GM12878 (cell line): ENCODE measurements around the gene PLCG1. TPM values are rescaled to one million over a fixed set of nuclear protein-coding genes. Genes with fewer than 3 reads are reported as not detected.

Experiments used
- ATAC-seq: fragments of 200-7000 bp; cut with Tn5 transposase; 3 replicates; pipeline ENCODE4 v1.9.1; 2020; ENCODE audit warnings: mild to moderate bottlenecking, moderate library complexity
- BruUV-seq: library from RNA; stranded (reverse); fragments of 400-500 nt; replicated peaks from 2 replicates; lab custom pipeline; 2021; lab: Mats Ljungman, UMichigan
- CTCF ChIA-PET: fragments of 300-600 bp; sonication (Branson Sonifier 250); formaldehyde crosslinking; extraction: SDS; loops from one replicate; lab custom pipeline; 2021; ENCODE audit warnings: inconsistent platforms; lab: Yijun Ruan, JAX
- POLR2A ChIA-PET: fragments of 350-600 bp; formaldehyde crosslinking; extraction: SDS; loops from one replicate; lab custom pipeline; 2021; ENCODE audit warnings: inconsistent platforms; lab: Charles Lee
- RAD21 ChIA-PET: fragments of 300-600 bp; sonication (Branson Sonifier 250); formaldehyde crosslinking; loops from one replicate; lab custom pipeline; 2023; ENCODE audit warnings: antibody characterized with exemption; ENCODE audit not compliant: unreplicated experiment; lab: Charles Lee
- SMC1A ChIA-PET: fragments of 300-600 bp; sonication (Branson Sonifier 250); formaldehyde crosslinking; loops from one replicate; lab custom pipeline; 2023; ENCODE audit not compliant: unreplicated experiment, uncharacterized antibody; lab: Charles Lee
- DNase-seq: peaks from one replicate; pipeline ENCODE4 v3.0.0-alpha.2; 2011; ENCODE audit warnings: low read depth, low spot score
- FAIRE-seq: peaks from 3 replicates; lab custom pipeline; 2011; peaks lifted over from hg19 to GRCh38; lab: Jason Lieb, UNC
- H2AFZ ChIP-seq: 2 replicates; pipeline ENCODE4 v1.6.0; 2011; ENCODE audit warnings: low read depth, low read length, control low read depth; ENCODE audit not compliant: control insufficient read depth
- H3K27ac ChIP-seq: 2 replicates; pipeline ENCODE4 v1.5.1; 2011; ENCODE audit warnings: control low read depth; ENCODE audit not compliant: control insufficient read depth, insufficient read depth
- H3K27me3 ChIP-seq, 2 experiments: replicated peaks in 1 of 2; 2 replicates each; pipeline versions ENCODE4 v1.6.0 to v1.6.1; 2011; ENCODE audit warnings: low read length in 1 of 2; ENCODE audit not compliant: control insufficient read depth in 2 of 2, insufficient read depth in 2 of 2
- H3K36me3 ChIP-seq, 2 experiments: 2 replicates each; pipeline ENCODE4 v1.5.1; 2011; ENCODE audit warnings: low read length in 1 of 2; ENCODE audit not compliant: control insufficient read depth in 2 of 2, insufficient read depth in 2 of 2
- H3K4me1 ChIP-seq: 2 replicates; pipeline ENCODE4 v1.6.1; 2011; ENCODE audit warnings: mild to moderate bottlenecking, low read length, moderate library complexity, mixed read lengths; ENCODE audit not compliant: control insufficient read depth, insufficient read depth
- H3K4me2 ChIP-seq: 2 replicates; pipeline ENCODE4 v1.6.0; 2011; ENCODE audit warnings: control low read depth; ENCODE audit not compliant: control insufficient read depth, insufficient read depth
- H3K4me3 ChIP-seq: fragments of 200-600 bp; sonication (generic); 2 replicates; pipeline ENCODE4 v1.5.1; 2016
- H3K79me2 ChIP-seq: 2 replicates; pipeline ENCODE4 v1.6.0; 2011; ENCODE audit warnings: low read length; ENCODE audit not compliant: control insufficient read depth, insufficient read depth
- H3K9ac ChIP-seq: 2 replicates; pipeline ENCODE4 v1.8.0; 2011; ENCODE audit warnings: low read length, control low read depth, mixed read lengths; ENCODE audit not compliant: control insufficient read depth, insufficient read depth
- H3K9me3 ChIP-seq: replicated peaks from 3 replicates; pipeline ENCODE4 v1.5.1; 2011; ENCODE audit warnings: mild to moderate bottlenecking, low read length; ENCODE audit not compliant: control insufficient read depth, insufficient read depth
- H4K20me1 ChIP-seq: 2 replicates; pipeline ENCODE4 v1.6.0; 2011; ENCODE audit not compliant: control insufficient read depth, insufficient read depth
- CHD1 ChIP-seq: IDR thresholded peaks from 2 replicates; pipeline ENCODE4 v1.6.1; 2012; ENCODE audit warnings: low read depth, low read length, improper control_type of control experiment
- CREB1 ChIP-seq: IDR thresholded peaks from 2 replicates; pipeline ENCODE4 v1.6.1; 2012; ENCODE audit warnings: low read depth, mild to moderate bottlenecking, inconsistent platforms
- GATAD2B ChIP-seq: fragments of 450-650 bp; conservative IDR thresholded peaks from 2 replicates; pipeline ENCODE4 v1.6.1; 2017; ENCODE audit warnings: low read depth, mild to moderate bottlenecking, moderate library complexity
- HDGF ChIP-seq: fragments of 450-650 bp; IDR thresholded peaks from 2 replicates; pipeline ENCODE4 v1.6.1; 2016; ENCODE audit warnings: antibody characterized with exemption
- IKZF2 ChIP-seq, 2 experiments: fragments of 450-650 bp; IDR thresholded peaks; 2 replicates each; pipeline ENCODE4 v1.6.1; 2017; ENCODE audit warnings: mild to moderate bottlenecking in 2 of 2, moderate library complexity in 2 of 2
- NFIC ChIP-seq: IDR thresholded peaks from 2 replicates; pipeline ENCODE4 v1.6.1; 2012; ENCODE audit warnings: low read depth, mild to moderate bottlenecking, inconsistent platforms, low read length, moderate library complexity
- NR2F1 ChIP-seq: fragments of 450-650 bp; conservative IDR thresholded peaks from 2 replicates; pipeline ENCODE4 v1.6.1; 2017; ENCODE audit warnings: mild to moderate bottlenecking
- NRF1 ChIP-seq: conservative IDR thresholded peaks from 2 replicates; pipeline ENCODE4 v1.6.1; 2011; ENCODE audit warnings: mild to moderate bottlenecking, low read depth, low read length, improper control_type of control experiment
- POU2F2 ChIP-seq: IDR thresholded peaks from 3 replicates; pipeline ENCODE4 v1.6.1; 2011; ENCODE audit warnings: low read depth, mild to moderate bottlenecking, low read length, borderline replicate concordance
- RAD51 ChIP-seq: fragments of 450-650 bp; IDR thresholded peaks from 2 replicates; pipeline ENCODE4 v1.6.1; 2016; ENCODE audit warnings: moderate library complexity, mild to moderate bottlenecking, inconsistent platforms
- SPI1 ChIP-seq: IDR thresholded peaks from 2 replicates; pipeline ENCODE4 v1.6.1; 2011; ENCODE audit warnings: low read depth, mild to moderate bottlenecking, low read length, moderate library complexity, borderline replicate concordance; ENCODE audit not compliant: insufficient read depth
- SREBF1 ChIP-seq: IDR thresholded peaks from 2 replicates; pipeline ENCODE4 v1.6.1; 2012; ENCODE audit warnings: mild to moderate bottlenecking, low read length
- WGBS: methylation state at CpG from one replicate; pipeline ENCODE4 v1.1.6; 2016; ENCODE audit warnings: low lambda C conversion rate; ENCODE audit not compliant: insufficient replicate concordance, insufficient coverage; ENCODE audit errors: missing lambda C conversion rate; 5-methylcytosine and 5-hydroxymethylcytosine counted together
- in situ Hi-C: fragments of 300-500 bp; cut with MboI; formaldehyde crosslinking; loops from 9 replicates; pipeline ENCODE4 v1.14.3; 2018; ENCODE audit warnings: mixed read lengths
- intact Hi-C: fragments of 100-400 bp; cut with micrococcal nuclease; formaldehyde crosslinking; loops from one replicate; pipeline ENCODE4 v1.14.2; 2022; ENCODE audit not compliant: unreplicated experiment
- polyA plus RNA-seq, 11 experiments: library from polyadenylated mRNA; depleted of rRNA in 4 of 11; unstranded in 6 of 11; stranded (reverse) in 5 of 11; fragments of >200 nt; fragmentation: Nextera tagmentation in 4 of 11; fragmentation: Illumina TruSeq in 1 of 11; extraction: Ambion mirVana in 4 of 11; extraction: Trizol in 1 of 11; gene quantifications; 1 replicate in 1 of 11; 2 replicates in 10 of 11; pipeline versions ENCODE4 v1.2.1 to v1.2.3, GENCODE V29; 2011 to 2016; ENCODE audit warnings: inconsistent platforms in 2 of 11, missing spikeins in 2 of 11, low read depth in 1 of 11
- total RNA-seq, 4 experiments: library from RNA; depleted of rRNA in 3 of 4; stranded (reverse); fragments of >200 nt in 3 of 4; fragmentation: Illumina TruSeq in 1 of 4; extraction: Trizol in 1 of 4; gene quantifications; 2 replicates each; pipeline versions ENCODE4 v1.2.1 to v1.2.3, GENCODE V29; 2013 to 2021
- TF ChIP-seq, protein P1 (sequence below): IDR thresholded peaks from 2 replicates; pipeline ENCODE4 v1.6.1; 2011; ENCODE audit warnings: low read depth, low read length, improper control_type of control experiment, borderline replicate concordance
- TF ChIP-seq, protein P2 (sequence below): fragments of 450-650 bp; IDR thresholded peaks from 2 replicates; pipeline ENCODE4 v1.6.1; 2018; ENCODE audit warnings: mild to moderate bottlenecking, low read depth, moderate library complexity; ENCODE audit not compliant: partially characterized antibody
- TF ChIP-seq, protein P3 (sequence below): IDR thresholded peaks from 2 replicates; pipeline ENCODE4 v1.6.1; 2011; ENCODE audit warnings: borderline replicate concordance, low read depth, mild to moderate bottlenecking, moderate library complexity, low read length; ENCODE audit not compliant: insufficient read depth, poor library complexity, severe bottlenecking
- TF ChIP-seq, protein P4 (sequence below): IDR thresholded peaks from 2 replicates; pipeline ENCODE4 v1.6.1; 2011; ENCODE audit warnings: low read depth, mild to moderate bottlenecking, low read length, moderate library complexity, borderline replicate concordance; ENCODE audit errors: extremely low read depth

Gene PLCG1
- total and polyA plus RNA-seq, 10 of the 15 experiments (the other 5 are each of a cell fraction or from before 2014, with no cell fraction given) = 2.6 to 114 (median 45.3) TPM

DNA sequence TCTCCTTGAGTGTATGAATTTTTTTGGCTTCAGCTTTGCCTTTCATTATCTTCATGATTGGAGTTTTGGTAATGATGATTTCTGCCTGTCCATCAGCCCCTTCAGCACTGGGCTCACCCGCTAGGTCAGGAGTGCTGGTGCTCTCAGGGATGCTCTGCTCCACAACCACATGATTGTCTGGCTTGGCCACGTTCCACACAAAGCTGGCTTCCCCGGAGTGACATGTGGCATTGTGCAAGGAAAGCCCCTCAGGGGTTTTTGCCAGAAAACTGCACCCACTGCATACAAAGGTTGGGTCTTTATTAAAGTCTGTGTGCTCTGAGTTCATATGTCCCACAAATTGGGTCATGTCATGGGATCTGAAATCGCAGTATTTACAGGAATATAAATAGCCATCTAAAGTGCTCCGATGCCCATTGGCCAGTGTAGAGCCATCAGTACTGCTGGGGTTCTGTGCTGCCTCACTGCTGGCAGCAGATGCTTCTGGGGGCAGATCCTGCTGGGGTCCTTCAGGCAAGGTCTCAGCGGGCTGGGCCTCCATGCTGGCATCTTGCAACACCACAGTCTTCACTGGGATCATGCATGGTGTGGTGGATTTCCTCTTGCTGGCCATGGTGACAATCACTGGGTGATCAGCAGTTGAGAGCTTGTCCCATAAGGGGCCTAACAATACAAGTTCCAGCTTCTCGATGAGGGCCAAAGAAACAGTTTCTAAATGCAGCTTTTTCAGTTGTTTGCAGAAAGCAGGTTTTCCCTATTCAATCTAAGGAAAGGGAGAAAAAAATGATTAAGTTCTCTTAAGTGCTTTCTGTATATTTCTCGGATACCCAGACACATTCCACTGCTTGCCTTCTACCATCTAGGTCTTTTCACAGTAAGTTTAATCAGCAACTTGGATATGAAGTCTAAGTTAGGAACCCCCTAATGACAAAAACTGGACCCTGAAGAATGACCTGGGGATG is 67.2 kb downstream of the PLCG1 start:
- POLR2A ChIA-PET = no interaction called here
- no peak for DNase-seq
- H2AFZ ChIP-seq = no peak overlapping the region
- H3K9ac ChIP-seq = no peak overlapping the region
- intact Hi-C loops = no loop called here
- no peak overlapping the region for H3K4me3 ChIP-seq
- H3K9me3 ChIP-seq = no peaks in the 10 kb centered on the region
- no peaks in the 10 kb centered on the region for H4K20me1 ChIP-seq
- CTCF ChIA-PET = no interaction called here
- 93% methylated on average over 8 of the region's 8 CpGs for WGBS
- H3K4me2 ChIP-seq = no peak overlapping the region
- H3K36me3 ChIP-seq = no peaks in the 10 kb centered on the region; a peak in 1 of 4 replicates
- SMC1A ChIA-PET = no interaction called here
- in situ Hi-C loops = no loop called here
- H3K79me2 ChIP-seq = no peaks in the 10 kb centered on the region
- no peak for ATAC-seq
- RAD21 ChIA-PET = no interaction called here
- no peak for FAIRE-seq
- BruUV-seq = no TSS peak
- no peak overlapping the region for H3K27ac ChIP-seq
- H3K27me3 ChIP-seq = no peaks in the 10 kb centered on the region
- H3K4me1 ChIP-seq = no peaks in the 10 kb centered on the region
- no peak for TF ChIP-seq GATAD2B
- no peak for TF ChIP-seq CHD1
- TF ChIP-seq, protein P1, sequence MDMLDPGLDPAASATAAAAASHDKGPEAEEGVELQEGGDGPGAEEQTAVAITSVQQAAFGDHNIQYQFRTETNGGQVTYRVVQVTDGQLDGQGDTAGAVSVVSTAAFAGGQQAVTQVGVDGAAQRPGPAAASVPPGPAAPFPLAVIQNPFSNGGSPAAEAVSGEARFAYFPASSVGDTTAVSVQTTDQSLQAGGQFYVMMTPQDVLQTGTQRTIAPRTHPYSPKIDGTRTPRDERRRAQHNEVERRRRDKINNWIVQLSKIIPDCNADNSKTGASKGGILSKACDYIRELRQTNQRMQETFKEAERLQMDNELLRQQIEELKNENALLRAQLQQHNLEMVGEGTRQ = no peak
- no peak for TF ChIP-seq CREB1
- TF ChIP-seq SREBF1 = no peak
- TF ChIP-seq, protein P2, sequence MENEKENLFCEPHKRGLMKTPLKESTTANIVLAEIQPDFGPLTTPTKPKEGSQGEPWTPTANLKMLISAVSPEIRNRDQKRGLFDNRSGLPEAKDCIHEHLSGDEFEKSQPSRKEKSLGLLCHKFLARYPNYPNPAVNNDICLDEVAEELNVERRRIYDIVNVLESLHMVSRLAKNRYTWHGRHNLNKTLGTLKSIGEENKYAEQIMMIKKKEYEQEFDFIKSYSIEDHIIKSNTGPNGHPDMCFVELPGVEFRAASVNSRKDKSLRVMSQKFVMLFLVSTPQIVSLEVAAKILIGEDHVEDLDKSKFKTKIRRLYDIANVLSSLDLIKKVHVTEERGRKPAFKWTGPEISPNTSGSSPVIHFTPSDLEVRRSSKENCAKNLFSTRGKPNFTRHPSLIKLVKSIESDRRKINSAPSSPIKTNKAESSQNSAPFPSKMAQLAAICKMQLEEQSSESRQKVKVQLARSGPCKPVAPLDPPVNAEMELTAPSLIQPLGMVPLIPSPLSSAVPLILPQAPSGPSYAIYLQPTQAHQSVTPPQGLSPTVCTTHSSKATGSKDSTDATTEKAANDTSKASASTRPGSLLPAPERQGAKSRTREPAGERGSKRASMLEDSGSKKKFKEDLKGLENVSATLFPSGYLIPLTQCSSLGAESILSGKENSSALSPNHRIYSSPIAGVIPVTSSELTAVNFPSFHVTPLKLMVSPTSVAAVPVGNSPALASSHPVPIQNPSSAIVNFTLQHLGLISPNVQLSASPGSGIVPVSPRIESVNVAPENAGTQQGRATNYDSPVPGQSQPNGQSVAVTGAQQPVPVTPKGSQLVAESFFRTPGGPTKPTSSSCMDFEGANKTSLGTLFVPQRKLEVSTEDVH = no peak
- TF ChIP-seq, protein P3, sequence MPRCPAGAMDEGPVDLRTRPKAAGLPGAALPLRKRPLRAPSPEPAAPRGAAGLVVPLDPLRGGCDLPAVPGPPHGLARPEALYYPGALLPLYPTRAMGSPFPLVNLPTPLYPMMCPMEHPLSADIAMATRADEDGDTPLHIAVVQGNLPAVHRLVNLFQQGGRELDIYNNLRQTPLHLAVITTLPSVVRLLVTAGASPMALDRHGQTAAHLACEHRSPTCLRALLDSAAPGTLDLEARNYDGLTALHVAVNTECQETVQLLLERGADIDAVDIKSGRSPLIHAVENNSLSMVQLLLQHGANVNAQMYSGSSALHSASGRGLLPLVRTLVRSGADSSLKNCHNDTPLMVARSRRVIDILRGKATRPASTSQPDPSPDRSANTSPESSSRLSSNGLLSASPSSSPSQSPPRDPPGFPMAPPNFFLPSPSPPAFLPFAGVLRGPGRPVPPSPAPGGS = no peak
- TF ChIP-seq, protein P4, sequence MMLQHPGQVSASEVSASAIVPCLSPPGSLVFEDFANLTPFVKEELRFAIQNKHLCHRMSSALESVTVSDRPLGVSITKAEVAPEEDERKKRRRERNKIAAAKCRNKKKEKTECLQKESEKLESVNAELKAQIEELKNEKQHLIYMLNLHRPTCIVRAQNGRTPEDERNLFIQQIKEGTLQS = no peak
- TF ChIP-seq HDGF = no peak
- TF ChIP-seq SPI1 = no peak
- TF ChIP-seq RAD51 = no peak
- TF ChIP-seq IKZF2 (IDR thresholded peaks at IDR 0.05) = no peak
- no peak for TF ChIP-seq NFIC
- no peak for TF ChIP-seq NR2F1
- TF ChIP-seq NRF1 = no peak
- no peak for TF ChIP-seq POU2F2
